NCI-H69 (cell line): Measurements from ENCODE around the gene PLCL2.

Experiments used
- DNase-seq: peaks from one replicate; lab custom pipeline; 2025; lab: John Stamatoyannopoulos, UW

Gene PLCL2

DNA sequence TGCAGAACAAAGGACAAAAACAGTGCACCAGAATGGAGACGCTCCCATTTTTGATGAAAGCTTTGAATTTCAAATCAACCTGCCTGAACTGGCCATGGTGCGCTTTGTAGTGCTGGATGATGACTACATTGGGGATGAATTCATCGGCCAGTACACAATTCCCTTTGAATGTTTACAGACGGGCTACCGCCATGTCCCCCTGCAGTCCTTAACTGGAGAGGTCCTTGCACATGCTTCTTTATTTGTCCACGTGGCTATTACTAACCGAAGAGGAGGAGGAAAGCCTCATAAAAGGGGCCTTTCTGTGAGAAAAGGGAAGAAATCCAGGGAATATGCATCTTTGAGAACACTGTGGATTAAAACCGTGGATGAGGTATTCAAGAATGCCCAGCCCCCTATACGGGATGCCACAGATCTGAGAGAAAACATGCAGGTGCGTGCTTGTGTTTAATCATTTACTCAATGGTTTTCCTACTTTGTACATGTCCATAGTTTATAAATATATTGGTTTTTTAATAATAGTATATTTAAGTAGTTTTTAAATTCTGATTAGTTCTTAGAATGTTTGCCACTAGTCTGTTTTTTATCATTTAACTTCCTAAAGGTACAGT lies 127.1 kb downstream of the PLCL2 start:
- DNase-seq: no peak

DNA sequence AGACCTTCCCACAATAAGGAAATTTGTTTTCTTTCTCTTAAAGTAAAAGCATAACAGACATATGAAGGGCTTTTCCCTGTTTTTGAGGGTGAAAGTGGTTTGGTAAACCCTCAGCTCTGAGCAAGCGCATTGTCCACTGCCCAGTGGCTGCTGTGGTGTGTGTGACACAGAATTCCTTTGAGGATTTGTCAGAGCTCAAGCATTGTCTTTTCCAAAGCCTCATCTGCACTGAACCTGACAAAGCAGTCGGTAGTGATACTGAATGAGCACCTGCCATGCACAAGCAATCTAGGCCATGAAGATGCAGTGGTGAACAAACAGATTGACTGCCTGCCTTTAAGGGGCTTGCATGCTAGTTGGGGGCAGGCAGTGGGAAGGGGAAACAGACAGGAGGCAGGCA lies 128.3 kb downstream of the PLCL2 start:
- no peak for DNase-seq

DNA sequence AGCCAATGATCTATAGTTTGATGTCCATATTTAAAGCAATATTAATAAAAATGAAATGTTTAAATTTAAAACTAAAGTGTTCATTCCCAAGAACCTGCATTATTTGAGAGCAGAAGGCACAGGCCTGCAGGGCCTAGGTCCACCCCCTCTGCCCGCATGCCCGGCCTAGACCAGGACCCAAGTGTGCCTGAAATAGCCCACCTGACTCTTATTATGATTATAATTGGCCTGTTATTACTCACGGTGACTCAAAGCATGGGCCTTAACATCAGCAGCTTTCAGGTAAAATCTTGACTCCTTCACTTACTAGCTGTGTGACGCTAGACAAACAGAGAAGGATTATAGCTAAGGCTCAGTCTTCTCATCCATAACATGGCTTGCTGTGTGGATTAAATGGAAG lies 128.8 kb downstream of the PLCL2 start:
- no peak for DNase-seq

DNA sequence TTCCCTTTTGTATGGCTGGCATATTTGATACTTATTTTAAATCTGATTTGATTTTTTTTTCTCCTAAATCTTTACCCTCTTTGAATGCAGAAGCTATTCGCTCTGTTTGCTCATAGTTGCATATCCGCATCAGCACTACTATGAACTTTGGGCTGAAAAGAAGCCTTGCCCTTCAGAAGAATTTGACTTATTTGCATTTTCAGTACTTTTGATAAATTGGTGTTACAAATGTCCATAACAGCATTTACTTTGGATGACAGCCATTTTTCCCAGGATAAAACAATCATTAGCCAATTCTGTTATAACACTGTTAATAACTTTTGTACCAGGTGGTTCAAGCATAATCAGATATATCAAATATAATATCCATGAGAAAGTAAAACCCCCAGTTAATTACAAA lies 129.5 kb downstream of the PLCL2 start:
- DNase-seq: no peak

DNA sequence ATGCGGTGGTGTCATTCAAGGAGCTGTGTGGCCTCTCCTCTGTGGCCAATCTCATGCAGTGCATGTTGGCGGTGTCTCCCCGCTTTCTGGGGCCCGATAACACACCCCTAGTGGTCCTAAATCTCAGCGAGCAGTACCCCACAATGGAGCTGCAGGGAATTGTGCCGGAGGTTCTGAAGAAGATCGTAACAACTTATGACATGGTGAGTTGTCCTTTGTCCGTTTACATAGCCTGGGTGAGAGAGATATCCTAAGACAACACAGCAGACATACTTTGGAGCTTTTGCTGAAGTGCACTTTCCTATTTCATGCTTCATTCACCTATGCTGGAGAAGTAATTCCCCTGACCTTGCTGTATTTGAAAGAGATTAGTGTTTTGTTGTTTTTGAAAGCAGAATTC lies 130.0 kb downstream of the PLCL2 start:
- no peak for DNase-seq

DNA sequence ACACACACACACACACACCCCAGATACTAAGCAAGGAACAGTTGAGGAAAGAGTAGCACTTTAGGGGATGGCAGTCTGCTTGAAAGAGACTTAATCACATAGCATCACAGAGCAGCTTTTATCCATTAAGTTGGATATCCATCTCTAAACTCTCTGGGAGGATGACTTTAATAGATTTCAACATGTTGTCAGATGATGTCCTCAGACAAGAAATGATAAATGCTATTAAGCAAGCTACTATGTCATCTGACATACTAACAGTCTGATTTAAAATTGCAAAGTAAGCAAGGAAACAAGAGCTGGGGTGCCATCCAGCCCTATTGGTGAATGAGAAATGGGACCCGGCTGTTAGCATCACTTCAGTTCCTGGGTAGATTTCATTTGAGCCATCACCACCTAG lies 136.9 kb downstream of the PLCL2 start:
- no peak for DNase-seq

DNA sequence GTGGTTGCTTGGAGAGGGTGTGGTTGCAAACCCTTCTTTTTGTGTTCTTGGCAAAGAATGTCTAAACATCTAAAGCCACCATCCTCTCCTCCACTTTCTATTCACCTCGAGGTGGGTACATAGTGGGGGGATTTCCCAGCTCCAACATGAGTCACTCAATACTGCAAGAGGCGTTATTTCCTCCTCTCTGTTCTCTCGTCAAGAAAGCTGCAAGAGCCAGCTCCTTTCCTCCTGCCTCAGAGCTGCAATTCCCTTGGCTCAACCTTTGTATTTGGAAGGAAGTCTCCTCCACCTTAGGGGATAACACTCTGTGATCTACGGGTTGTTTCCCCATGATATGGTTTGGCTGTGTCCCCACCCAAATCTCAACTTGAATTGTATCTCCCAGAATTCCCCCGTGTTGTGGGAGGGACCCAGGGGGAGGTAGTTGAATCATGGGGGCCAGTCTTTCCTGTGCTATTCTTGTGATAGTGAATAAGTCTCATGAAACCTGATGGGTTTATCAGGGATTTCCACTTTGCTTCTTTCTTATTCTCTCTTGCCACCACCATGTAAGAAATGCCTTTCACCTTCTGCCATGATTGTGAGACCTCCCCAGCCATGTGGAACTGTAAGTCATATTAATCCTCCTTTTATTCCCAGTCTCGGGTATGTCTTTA lies 138.4 kb downstream of the PLCL2 start:
- no peak for DNase-seq

DNA sequence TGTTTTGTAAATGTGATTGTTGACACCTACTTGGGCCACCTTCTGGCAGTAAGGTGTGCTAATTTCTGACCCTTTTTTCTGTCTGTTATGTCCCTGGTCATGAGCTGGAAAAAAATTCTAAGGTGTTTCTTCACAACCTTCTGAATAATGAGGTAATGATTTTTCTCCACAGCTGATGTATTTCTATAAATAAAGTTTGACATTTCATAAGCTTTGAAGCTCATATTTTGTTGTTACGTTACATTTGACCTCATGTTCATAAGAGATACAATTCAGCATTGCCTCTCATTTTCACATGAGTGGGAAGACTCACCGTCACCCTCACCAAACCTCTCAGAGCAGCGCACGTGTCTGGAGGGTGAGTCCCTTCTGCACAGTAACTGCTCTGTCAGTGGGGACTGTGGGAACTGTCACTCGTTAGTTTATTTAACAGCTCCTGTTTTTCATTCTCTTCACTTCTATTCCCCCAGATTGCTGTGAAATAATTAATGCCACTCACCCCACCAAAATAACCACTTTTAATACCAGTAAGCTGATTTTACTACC lies 140.9 kb downstream of the PLCL2 start:
- no peak for DNase-seq

DNA sequence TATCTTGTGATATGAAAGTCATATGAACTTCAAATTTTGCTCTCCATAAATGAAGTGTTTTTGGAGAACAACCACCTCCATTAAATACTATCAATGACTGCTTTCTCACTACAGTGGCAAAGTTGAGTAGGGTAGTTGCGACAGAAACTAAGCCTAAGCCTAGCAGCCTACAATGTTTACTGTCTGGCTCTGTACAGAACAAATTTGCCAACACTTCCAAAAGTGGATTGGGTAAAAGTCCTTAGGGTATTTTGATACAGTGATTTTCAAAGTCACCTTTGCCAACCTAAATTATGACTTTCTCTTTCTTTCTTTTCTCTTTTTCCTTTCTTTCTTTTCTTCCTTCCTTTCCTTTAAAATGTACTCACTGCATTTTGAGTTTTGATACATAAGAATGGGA lies 142.6 kb downstream of the PLCL2 start:
- DNase-seq: no peak

DNA sequence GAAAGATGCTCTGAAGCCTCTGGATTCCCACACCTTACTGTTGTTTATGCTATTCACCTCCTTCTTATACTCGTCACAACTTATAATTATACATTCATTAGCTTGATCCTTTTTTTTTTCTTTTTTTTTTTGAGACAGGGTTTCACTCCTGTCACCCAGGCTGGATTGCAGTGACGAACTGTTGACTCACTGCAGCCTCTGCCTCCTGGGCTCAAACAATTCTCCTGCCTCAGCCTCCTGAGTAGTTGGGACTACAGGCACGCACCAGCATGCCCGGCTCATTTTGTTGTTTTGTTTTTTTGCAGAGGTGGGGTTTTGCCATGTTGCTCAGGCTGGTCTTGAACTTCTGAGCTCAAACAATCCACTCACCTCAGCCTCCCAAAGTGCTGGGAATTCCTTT lies 143.6 kb downstream of the PLCL2 start:
- DNase-seq: no peak

DNA sequence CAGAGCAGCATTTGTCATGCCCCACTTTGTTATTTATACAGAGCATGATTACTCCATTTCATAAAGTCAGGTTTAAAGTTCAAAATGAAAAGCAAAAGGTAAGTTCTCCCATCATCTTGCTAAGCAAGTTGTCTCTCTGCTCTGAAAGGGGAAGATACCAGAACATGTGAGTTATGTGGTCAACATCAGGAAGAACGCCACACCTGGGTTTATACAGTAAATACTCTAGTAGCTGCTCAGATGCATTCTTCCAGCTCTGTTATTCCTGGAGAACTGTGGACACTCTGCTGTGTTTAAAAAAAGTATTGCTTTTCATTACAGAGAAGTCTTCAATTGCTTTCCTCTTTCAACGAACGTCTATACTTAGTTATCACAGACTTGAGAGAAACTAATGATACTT lies 145.7 kb downstream of the PLCL2 start:
- no peak for DNase-seq

DNA sequence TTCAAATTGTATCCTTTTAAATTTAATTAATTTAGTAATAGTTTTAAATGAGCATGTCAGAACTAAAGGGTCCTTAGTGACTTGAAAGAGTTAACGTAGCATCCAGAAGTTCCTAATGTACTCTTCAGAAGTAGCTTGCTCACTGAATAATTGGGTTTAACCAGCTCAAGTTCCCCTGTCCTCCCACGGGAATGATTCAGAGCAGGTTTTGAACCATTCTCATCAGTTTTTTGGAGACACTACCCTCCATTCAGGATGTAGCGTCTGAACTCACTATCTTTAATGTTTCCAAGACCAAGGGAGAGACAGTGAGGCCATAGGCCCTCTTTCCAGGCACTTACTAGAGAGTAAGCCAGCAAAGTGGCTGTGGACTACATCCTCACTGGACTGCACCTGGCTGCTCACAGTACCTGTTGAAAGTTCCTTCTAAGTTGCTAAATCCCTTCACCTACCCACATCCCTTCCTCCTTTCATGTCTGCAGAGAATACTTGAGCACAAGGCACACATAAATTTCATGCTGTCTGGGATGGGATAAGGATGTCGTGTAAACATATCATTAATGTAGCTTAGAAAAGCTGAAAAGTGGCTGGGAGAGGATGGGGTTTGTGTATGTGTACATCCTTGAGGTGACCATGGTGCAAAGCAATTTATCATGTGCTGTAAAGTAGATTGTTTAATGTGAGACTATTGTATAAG lies 146.3 kb downstream of the PLCL2 start:
- peak; percentile 77 for DNase-seq

DNA sequence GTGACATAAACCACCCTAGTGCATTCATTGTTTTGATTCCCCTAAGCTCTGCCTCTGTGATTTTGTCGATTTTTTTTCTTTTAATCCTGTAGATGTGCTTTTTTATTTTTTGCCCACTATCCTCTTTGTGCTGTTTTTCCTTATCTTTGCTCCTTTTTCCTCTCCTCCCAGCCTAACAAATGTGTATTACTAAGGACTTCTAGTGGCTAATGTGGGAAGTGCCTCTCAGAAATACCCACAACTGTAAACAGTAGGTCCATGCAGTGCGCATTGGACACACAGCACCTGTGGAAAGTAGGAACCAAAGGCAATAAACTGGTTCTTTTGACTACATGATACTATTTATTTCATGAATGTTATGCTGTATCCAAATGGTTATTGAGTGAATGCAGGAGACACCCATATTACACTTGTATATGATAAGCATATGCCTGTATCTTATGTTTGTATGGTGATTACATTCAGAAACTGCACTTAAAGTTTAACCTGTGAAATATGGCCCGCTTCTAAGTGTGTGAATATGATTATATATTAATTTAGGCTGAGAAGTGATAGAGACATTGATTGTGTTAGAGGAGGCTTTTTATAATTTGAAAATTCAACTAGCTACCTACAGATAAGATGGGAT lies 147.8 kb downstream of the PLCL2 start:
- peak; percentile 57 for DNase-seq

DNA sequence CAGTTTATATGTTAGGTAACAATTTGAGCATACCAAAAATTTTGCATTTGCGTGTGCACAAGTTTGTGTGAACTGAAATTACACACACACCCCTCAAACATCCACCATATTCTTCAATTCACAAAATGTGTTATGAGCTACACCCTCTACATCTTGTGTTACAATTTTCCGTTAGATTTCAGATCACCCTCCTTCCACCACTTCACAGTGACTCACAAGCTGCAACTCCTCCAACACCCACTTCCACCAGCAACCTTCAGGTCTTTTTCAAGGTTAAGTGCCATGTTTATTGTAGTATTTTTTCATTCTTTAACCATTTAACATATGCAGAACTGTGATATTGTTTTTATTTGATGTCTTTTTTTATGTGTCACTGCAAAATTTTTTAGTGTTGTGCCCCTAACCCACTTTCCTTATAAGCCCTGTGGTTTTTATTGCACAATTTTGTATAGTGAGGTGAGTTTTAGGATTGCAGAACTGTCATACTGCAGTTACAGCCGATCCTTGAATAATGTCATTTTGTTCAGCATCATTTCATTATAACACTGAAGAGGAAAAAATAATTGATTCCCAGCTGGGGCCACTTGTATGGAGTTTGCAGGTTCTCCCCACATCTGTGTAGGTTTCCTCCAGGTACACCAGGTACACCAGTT lies 148.9 kb downstream of the PLCL2 start:
- DNase-seq: no peak

DNA sequence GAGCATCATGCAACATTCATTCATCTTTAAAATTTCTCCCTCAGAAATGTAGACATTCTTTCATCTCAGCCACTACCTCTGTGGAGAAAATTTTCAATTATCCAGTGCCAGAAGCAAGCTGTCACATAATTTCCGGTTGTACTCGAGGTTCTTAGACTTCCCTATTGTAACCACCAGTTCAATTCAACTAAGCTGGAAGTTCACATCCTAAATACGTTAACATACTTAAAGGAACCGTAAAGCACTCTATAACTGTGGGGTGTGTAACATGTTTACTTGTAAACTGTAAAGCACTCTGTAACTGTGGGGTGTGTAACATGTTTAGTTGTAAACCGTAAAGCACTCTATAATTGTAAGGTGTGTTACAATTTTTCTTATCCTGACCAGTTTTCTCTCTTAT lies 150.3 kb downstream of the PLCL2 start:
- no peak for DNase-seq

DNA sequence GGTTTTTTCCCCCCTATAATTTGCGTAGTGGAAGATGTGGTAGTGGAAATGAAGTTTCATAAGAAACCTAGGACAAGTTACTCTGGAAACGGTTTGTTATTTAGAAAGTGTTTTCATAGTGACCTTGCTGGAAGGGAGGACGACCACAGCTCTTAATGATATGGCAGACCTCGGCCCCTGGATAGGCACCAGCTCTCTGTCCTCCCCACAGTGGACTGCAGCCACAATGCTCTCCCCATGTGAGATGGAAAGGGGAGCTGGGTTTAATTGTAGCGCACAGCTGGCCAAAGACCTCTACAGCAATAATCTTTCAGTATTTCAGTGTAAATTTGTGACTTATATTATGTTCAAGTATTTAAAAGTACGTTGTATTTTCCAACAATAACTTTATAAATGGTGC lies 151.2 kb downstream of the PLCL2 start:
- no peak for DNase-seq

DNA sequence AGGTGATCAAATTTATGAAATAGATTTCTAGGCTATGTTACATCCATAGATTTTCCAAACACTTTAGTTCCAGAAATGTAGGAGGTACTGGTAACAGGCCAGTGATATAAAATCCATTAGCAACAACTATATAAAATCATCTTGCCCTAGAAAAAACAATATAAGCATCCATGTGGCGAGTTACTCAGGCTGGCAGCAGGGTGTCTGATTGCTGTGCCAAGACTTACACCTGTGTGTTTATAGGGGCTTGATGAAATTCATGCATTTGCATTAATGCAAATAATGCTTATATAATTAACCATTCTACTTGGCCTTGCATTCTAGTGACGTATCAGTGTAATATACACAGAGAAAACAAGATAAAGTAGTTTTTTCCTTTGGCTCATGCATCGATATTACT lies 153.4 kb downstream of the PLCL2 start:
- peak; percentile 16 for DNase-seq

DNA sequence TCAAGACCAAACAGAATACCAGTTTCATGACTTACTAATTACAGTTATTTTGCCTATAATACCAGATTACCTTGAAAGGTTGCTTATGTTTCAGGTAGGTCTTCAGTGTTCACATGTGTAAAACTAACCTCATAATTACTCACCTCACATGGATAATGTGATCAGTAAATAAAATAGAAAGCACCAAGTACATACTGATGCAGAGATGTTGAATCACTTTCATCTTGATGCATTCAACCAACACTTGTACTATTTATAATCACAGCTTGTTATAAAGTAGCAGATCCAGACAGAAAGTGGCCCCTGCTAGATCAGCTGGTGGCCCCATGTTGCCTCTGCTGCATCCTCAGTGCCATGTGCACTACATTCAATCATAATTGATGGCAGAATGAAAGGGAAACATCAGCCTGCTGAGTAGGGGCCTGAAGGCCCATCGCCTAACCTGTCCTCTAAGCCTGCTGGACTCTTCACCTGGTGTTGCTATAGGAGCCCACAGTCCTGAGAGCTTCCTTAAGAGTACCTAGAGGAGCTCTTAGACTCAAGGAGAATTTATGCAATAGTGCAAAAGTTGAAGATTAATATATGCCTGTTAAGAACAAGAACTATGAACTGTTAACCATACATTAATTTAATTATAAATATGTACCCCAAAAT lies 154.3 kb downstream of the PLCL2 start:
- DNase-seq: peak; percentile 63

DNA sequence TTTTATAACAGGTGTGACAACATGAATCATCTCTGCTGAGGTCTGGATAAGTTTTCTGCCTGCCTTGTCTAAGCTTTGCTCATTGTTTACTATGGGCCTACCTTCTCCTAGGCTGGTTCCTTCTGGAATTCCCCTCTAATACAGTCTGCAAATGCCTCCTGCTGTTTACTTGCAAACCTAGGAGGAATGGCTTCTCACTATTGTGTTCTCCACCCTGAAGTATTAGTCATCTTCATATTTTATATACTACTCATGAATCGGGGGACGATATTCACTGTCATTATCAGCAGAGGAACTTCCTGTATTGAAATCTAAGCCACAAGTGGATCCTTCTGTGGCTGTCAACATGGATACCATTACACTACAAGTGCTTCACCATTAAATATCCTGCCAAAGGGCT lies 154.8 kb downstream of the PLCL2 start:
- DNase-seq: peak; percentile 29

DNA sequence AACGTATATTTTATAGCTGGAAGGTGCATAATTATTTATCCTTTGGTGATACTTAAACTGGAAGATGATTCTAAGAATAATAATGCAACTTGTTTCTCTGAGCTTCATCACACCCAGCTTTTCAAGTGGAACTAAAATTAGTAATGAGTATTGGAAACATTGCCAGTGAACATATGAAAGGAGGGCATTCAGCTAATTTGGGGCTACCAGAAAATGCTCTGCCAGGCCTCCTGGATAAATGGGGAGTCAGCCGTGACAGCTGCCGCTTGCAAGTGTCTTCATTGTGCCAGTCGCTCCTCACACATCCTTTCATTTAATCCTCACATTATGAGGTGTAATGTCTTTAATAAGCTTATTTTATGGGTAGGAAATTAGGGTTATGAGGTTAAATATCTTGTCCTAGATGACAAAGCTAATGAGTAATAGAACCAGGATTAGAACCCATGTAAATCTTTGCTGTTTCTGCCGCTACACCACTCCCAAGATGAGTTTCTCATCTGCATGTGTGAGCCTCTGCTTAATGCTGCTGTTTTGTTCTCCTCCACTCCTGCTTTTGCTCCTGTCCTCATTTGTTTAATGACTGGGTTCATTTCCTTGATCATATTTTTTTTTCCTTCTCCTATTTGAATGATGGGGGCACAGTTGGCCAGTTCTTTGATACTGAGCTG lies 155.7 kb downstream of the PLCL2 start:
- no peak for DNase-seq

DNA sequence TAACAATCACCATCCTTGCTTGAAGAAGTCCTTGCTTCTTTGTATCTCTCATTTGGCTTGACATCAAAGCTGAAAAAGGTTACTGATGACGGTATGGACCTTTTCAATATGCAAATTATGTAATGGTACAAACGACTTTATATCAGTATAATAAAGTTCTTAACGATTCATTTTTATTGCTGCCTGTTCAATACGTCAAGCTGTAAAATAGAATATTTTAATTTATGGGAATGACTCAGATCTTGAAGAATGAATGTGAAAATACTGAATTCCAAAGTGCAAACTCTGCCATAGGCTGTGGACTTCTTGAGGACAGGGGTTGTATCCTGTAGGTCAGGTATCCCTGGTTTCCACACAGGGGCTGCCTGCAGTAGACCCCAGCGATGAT lies 156.2 kb downstream of the PLCL2 start:
- no peak for DNase-seq
